Ovary (tissue), 9 donors: ENCODE measurements around the gene ANO2. TPM values are rescaled to one million over a fixed set of nuclear protein-coding genes. Genes with fewer than 3 reads are reported as not detected.

Experiments
- DNase-seq, 5 donors: peaks; one replicate each; pipeline ENCODE4 v3.0.0-alpha.2; 2019 to 2020
- H3K27ac ChIP-seq, 2 donors: fragments of 200-600 bp; one replicate each; pipeline versions ENCODE4 v1.5.1 to v1.8.0; 2019 to 2022
- H3K27me3 ChIP-seq: fragments of 200-600 bp; one replicate; pipeline ENCODE4 v1.8.0; 2022
- H3K36me3 ChIP-seq: fragments of 200-600 bp; sonication (generic); one replicate; pipeline ENCODE4 v1.5.1; 2019
- H3K4me1 ChIP-seq: one replicate; pipeline ENCODE4 v1.8.1; 2013; ENCODE audit warnings: mild to moderate bottlenecking, moderate library complexity; ENCODE audit not compliant: insufficient read depth
- H3K4me3 ChIP-seq: fragments of 200-600 bp; sonication (generic); one replicate; pipeline ENCODE4 v1.5.1; 2017
- H3K9me3 ChIP-seq, 2 donors: fragments of 200-600 bp in 1 of 2; sonication (generic) in 1 of 2; one replicate each; pipeline versions ENCODE4 v1.5.1 to v1.8.1; 2013 to 2019; ENCODE audit warnings: mild to moderate bottlenecking in 1 of 2, moderate library complexity in 1 of 2
- CTCF ChIP-seq, 3 donors: fragments of 450-650 bp in 2 of 3; fragments of 200-600 bp in 1 of 3; IDR thresholded peaks; one replicate each; pipeline versions ENCODE4 v1.5.1 to v1.8.0; 2016 to 2022; ENCODE audit warnings: antibody characterized with exemption in 3 of 3, mild to moderate bottlenecking in 1 of 3
- EP300 ChIP-seq: sonication (generic); formaldehyde crosslinking; IDR thresholded peaks from one replicate; pipeline ENCODE4 v1.6.1; 2017; ENCODE audit warnings: antibody characterized with exemption
- POLR2A ChIP-seq: fragments of 450-650 bp; IDR thresholded peaks from one replicate; pipeline ENCODE4 v1.6.1; 2017; ENCODE audit warnings: antibody characterized with exemption, mild to moderate bottlenecking, moderate library complexity
- WGBS, 3 donors: extraction: QIAGEN DNeasy Blood & Tissue Kit in 1 of 3; methylation state at CpG; one replicate each; pipeline versions ENCODE4 v1.1.5 to v1.1.7; 2013 to 2017; 5-methylcytosine and 5-hydroxymethylcytosine counted together
- intact Hi-C, 4 donors: fragments of 100-400 bp; cut with DNase I; formaldehyde crosslinking; loops; one replicate each; pipeline versions ENCODE4 v1.11.0 to v1.15.1; 2022 to 2023
- polyA plus RNA-seq, 2 donors: library from polyadenylated mRNA; stranded (reverse); fragments of 200-250 nt in 1 of 2; fragments of 350-450 nt in 1 of 2; fragmentation: Illumina TruSeq in 1 of 2; extraction: RNeasy Lipid Tissue Mini Kit (QIAGEN cat#74804) in 1 of 2; gene quantifications; one replicate each; pipeline ENCODE4 v1.2.3, GENCODE V29; 2013 to 2014
- total RNA-seq, 7 donors: library from RNA; depleted of rRNA in 2 of 7; stranded (reverse); fragments of >200 nt in 2 of 7; fragmentation: NEBNext Ultra II Directional in 3 of 7; extraction: Animal tissue kit (Norgen Biotek cat#: 25700) in 3 of 7; gene quantifications; one replicate each; pipeline versions ENCODE4 v1.1.0 to v1.2.4, GENCODE V29; 2016 to 2023
- donor health status: DM: no; HTN: no; CAD: no; lungs with moderate emphysema.
- donor health status: DM: no; HTN: no; CAD: no.
- donor health status: Bipolar disorder and iron deficiency.
- donor health status: DM: yes; HTN: yes; CAD: no.
- donor health status: DM: no; HTN: no; CAD: no.
- donor health status: DM: yes; HTN: yes; CAD: no.

Gene ANO2
- total and polyA plus RNA-seq, 9 donors: 3.0 to 6.7 (median 3.3) TPM

DNA sequence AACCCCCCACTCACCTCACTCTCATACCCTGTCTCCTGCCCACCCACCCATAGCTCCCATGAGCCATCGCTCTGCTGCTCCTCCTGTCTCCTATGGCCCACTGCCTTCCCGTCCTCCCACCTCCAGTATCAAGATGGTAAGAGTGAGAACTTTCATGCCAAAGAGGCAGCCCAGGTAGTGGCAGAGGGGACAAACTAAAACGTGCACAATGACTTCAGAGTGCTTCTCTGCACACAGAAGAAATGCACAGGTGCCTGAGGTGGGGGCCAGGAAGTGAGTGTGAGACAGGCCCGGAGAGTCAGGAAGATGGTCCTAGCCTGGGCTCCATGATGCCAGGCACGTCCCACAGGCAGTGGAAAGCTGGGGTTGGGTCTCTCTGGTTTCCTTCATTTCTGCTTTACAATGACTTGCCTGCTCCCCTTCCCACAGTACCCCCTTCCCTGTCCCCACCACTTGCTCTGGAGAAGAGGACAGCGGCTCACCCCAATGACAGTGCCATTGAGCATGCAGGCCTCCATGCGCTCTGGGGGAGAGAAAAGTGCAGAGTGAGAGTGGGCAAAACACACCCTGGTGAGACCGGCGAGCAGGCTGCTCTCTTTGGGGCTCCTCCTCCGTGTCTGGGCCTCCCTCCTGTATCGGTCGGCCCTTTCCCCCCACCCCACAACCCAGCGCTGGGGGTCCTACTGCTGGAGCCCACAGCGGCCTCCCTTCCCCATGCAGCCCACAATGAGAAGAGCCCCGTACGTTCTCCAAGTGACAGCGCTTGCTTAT, 22.8 kb upstream of the ANO2 start:
- Histone ChIP-seq H3K4me1 (no peaks in the 10 kb centered on the region), H3K27ac (no peak overlapping the region), H3K9me3 (no peaks in the 10 kb centered on the region), H3K27me3 (no peaks in the 10 kb centered on the region), H3K36me3 (no peaks in the 10 kb centered on the region), H3K4me3 (no peak overlapping the region)
- intact Hi-C loops: no loop called here
- TF ChIP-seq POLR2A (no peak), EP300 (no peak), CTCF (IDR thresholded peaks at IDR 0.05) (no peak)
- WGBS, 3 donors: 82 to 84% (median 83%) methylated on average over 17 of the region's 17 CpGs
- no peak for DNase-seq

GRCh38 chr12:5966486-5967095, 21.5 kb upstream of the ANO2 start:
- DNase-seq: no peak
- H3K27ac ChIP-seq: no peak overlapping the region
- WGBS, 3 donors: 77 to 83% (median 79%) methylated on average over 11 of the region's 11 CpGs
- no peaks in the 10 kb centered on the region for H3K4me1 ChIP-seq
- no peaks in the 10 kb centered on the region for H3K9me3 ChIP-seq
- TF ChIP-seq EP300 (no peak), CTCF (IDR thresholded peaks at IDR 0.05) (no peak), POLR2A (no peak)
- H3K4me3 ChIP-seq: no peak overlapping the region
- intact Hi-C loops: no loop called here
- no peaks in the 10 kb centered on the region for H3K27me3 ChIP-seq
- H3K36me3 ChIP-seq: no peaks in the 10 kb centered on the region

- Histone ChIP-seq H3K36me3 (no peaks in the 10 kb centered on the region), H3K27ac (no peak overlapping the region), H3K4me3 (no peak overlapping the region), H3K4me1 (no peaks in the 10 kb centered on the region), H3K9me3 (no peaks in the 10 kb centered on the region), H3K27me3 (no peaks in the 10 kb centered on the region)
- DNase-seq: no peak
- 26 to 30% (median 30%) methylated on average over 9 of the region's 9 CpGs for WGBS, 3 donors
- TF ChIP-seq CTCF (IDR thresholded peaks at IDR 0.05) (no peak), EP300 (no peak), POLR2A (no peak)
- intact Hi-C loops: no loop called here
These were observed 20.9 kb upstream of the ANO2 start for GRCh38 chr12:5965950-5966383.

GRCh38 chr12:5964913-5965900, 20.1 kb upstream of the ANO2 start:
- H3K27me3 ChIP-seq: no peaks in the 10 kb centered on the region
- no peaks in the 10 kb centered on the region for H3K9me3 ChIP-seq
- TF ChIP-seq EP300 (no peak), POLR2A (no peak), CTCF (IDR thresholded peaks at IDR 0.05) (no peak)
- intact Hi-C loops: no loop called here
- WGBS, 3 donors: 61 to 66% (median 65%) methylated on average over 24 of the region's 24 CpGs
- H3K27ac ChIP-seq: no peak overlapping the region
- H3K4me1 ChIP-seq: no peaks in the 10 kb centered on the region
- no peak for DNase-seq
- no peaks in the 10 kb centered on the region for H3K36me3 ChIP-seq
- H3K4me3 ChIP-seq: no peak overlapping the region
